ENCODE results near the gene FAM184B.
"Not testable (repeated sequence)": the region's sequence is repeated elsewhere in the genome, so short reads cannot be mapped to it uniquely, and the experiment has no call there.

FAM184B gene

GRCh38 chr4:17721496-17722355 is 59.7 kb downstream of the FAM184B start:
- no peak for TF ChIP-seq CTCF (IDR thresholded peaks at IDR 0.05; ENCODE audit: borderline replicate concordance, insufficient read depth, low read depth, low read length)
- no peak overlapping the region for H3K4me3 ChIP-seq (ENCODE audit: low read depth, low read length)

- H3K4me3 ChIP-seq (ENCODE audit: low read depth, low read length): no peak overlapping the region
- TF ChIP-seq CTCF (IDR thresholded peaks at IDR 0.05; ENCODE audit: borderline replicate concordance, insufficient read depth, low read depth, low read length): no peak
These were observed 62.3 kb downstream of the FAM184B start for GRCh38 chr4:17719106-17719505.

- no peak for TF ChIP-seq CTCF (IDR thresholded peaks at IDR 0.05; ENCODE audit: borderline replicate concordance, insufficient read depth, low read depth, low read length)
- H3K4me3 ChIP-seq (ENCODE audit: low read depth, low read length): no peak overlapping the region
These were observed 63.0 kb downstream of the FAM184B start for GRCh38 chr4:17718471-17718870.

- no peak overlapping the region for H3K4me3 ChIP-seq (ENCODE audit: low read depth, low read length)
- TF ChIP-seq CTCF (IDR thresholded peaks at IDR 0.05; ENCODE audit: borderline replicate concordance, insufficient read depth, low read depth, low read length): no peak
These were observed 64.1 kb downstream of the FAM184B start for GRCh38 chr4:17717301-17717700.

GRCh38 chr4:17715511-17715910 is 65.9 kb downstream of the FAM184B start:
- no peak for TF ChIP-seq CTCF (IDR thresholded peaks at IDR 0.05; ENCODE audit: borderline replicate concordance, insufficient read depth, low read depth, low read length)
- no peak overlapping the region for H3K4me3 ChIP-seq (ENCODE audit: low read depth, low read length)

- TF ChIP-seq CTCF (IDR thresholded peaks at IDR 0.05; ENCODE audit: borderline replicate concordance, insufficient read depth, low read depth, low read length): no peak
These were observed 67.6 kb downstream of the FAM184B start for GRCh38 chr4:17713779-17714178.

GRCh38 chr4:17712166-17712565 is 69.3 kb downstream of the FAM184B start:
- TF ChIP-seq CTCF (IDR thresholded peaks at IDR 0.05; ENCODE audit: borderline replicate concordance, insufficient read depth, low read depth, low read length): no peak
- H3K4me3 ChIP-seq (ENCODE audit: low read depth, low read length): no peak overlapping the region

More at GRCh38 chr4:17713779-17714178, 67.6 kb downstream of the FAM184B start:
- no peak overlapping the region for H3K4me3 ChIP-seq (ENCODE audit: low read depth, low read length)

GRCh38 chr4:17711206-17711605 is 70.2 kb downstream of the FAM184B start:
- H3K4me3 ChIP-seq (ENCODE audit: low read depth, low read length): not testable (repeated sequence)

Measured in GM12875 (cell line).